SK-N-SH (cell line): ENCODE measurements around the gene KRTAP10-1. TPM values are rescaled to one million over a fixed set of nuclear protein-coding genes. Genes with fewer than 3 reads are reported as not detected.

ENCODE experiments used
- CTCF ChIA-PET: fragments of 300-600, 350-600 bp; formaldehyde crosslinking; extraction: SDS; loops from one replicate; lab custom pipeline; 2021; lab: Yijun Ruan, JAX
- POLR2A ChIA-PET: fragments of 350-600 bp; sonication (Branson Sonifier 250); formaldehyde crosslinking; extraction: SDS; loops from one replicate; lab custom pipeline; 2020; ENCODE audit warnings: antibody characterized with exemption, inconsistent platforms; lab: Yijun Ruan, JAX
- DNase-seq: peaks from one replicate; pipeline ENCODE4 v3.0.0; 2012
- H2AFZ ChIP-seq: fragments of 200-600 bp; sonication (generic); 2 replicates; pipeline ENCODE4 v1.8.1; 2016; ENCODE audit warnings: antibody characterized with exemption, mild to moderate bottlenecking, low read depth
- H3F3A ChIP-seq: fragments of 200-600 bp; sonication (generic); replicated peaks from 2 replicates; pipeline ENCODE3; 2016; ENCODE audit warnings: antibody characterized with exemption, mild to moderate bottlenecking; ENCODE audit not compliant: insufficient read depth
- H3K27ac ChIP-seq, 2 experiments: fragments of 200-500 bp in 1 of 2; fragments of 200-600 bp in 1 of 2; sonication (Bioruptor generic) in 1 of 2; sonication (generic), shearing (Covaris generic) in 1 of 2; 2 replicates each; pipeline versions ENCODE4 v1.5.1 to v1.6.1; 2014 to 2016; ENCODE audit warnings: low read depth in 2 of 2, inconsistent platforms in 1 of 2, low read length in 1 of 2, mild to moderate bottlenecking in 1 of 2, mixed read lengths in 1 of 2
- H3K27me3 ChIP-seq: fragments of 200-600 bp; sonication (generic), shearing (Covaris generic); 2 replicates; pipeline ENCODE4 v1.6.1; 2016; ENCODE audit warnings: mixed run types; ENCODE audit not compliant: insufficient read depth
- H3K36me3 ChIP-seq, 2 experiments: fragments of 200-500 bp in 1 of 2; fragments of 200-600 bp in 1 of 2; sonication (Bioruptor generic) in 1 of 2; sonication (generic) in 1 of 2; replicated peaks in 1 of 2; 2 replicates each; pipeline versions ENCODE3 to v1.5.1; 2014 to 2016; ENCODE audit warnings: low read length in 1 of 2, mild to moderate bottlenecking in 1 of 2; ENCODE audit not compliant: insufficient read depth in 2 of 2, control insufficient read depth in 1 of 2
- H3K4me1 ChIP-seq, 2 experiments: fragments of 200-500 bp in 1 of 2; fragments of 200-600 bp in 1 of 2; sonication (Bioruptor generic) in 1 of 2; sonication (generic), shearing (Covaris generic) in 1 of 2; 2 replicates each; pipeline versions ENCODE4 v1.5.1 to v1.6.1; 2014 to 2016; ENCODE audit warnings: low read depth in 1 of 2, low read length in 1 of 2, mixed run types in 1 of 2; ENCODE audit not compliant: insufficient read depth in 2 of 2, control insufficient read depth in 1 of 2
- H3K4me2 ChIP-seq: fragments of 200-600 bp; sonication (generic), shearing (Covaris generic); 2 replicates; pipeline ENCODE4 v1.6.1; 2017; ENCODE audit warnings: mixed run types
- H3K4me3 ChIP-seq, 2 experiments: fragments of 200-500 bp in 1 of 2; fragments of 200-600 bp in 1 of 2; sonication (Bioruptor generic) in 1 of 2; sonication (generic), shearing (Covaris generic) in 1 of 2; 2 replicates each; pipeline versions ENCODE4 v1.5.1 to v1.8.1; 2014 to 2016; ENCODE audit warnings: low read depth in 2 of 2, inconsistent platforms in 1 of 2, low read length in 1 of 2, mild to moderate bottlenecking in 1 of 2, mixed read lengths in 1 of 2, moderate library complexity in 1 of 2
- H3K79me2 ChIP-seq: fragments of 200-600 bp; sonication (generic); 2 replicates; pipeline ENCODE4 v1.8.1; 2017; ENCODE audit warnings: mild to moderate bottlenecking; ENCODE audit not compliant: insufficient read depth
- H3K9ac ChIP-seq: fragments of 200-600 bp; sonication (generic); 2 replicates; pipeline ENCODE4 v1.6.1; 2017; ENCODE audit warnings: mixed run types
- H3K9me2 ChIP-seq: fragments of 200-600 bp; sonication (generic); 2 replicates; pipeline ENCODE4 v1.6.1; 2017; ENCODE audit warnings: mixed run types
- H3K9me3 ChIP-seq: fragments of 200-600 bp; sonication (generic); 2 replicates; pipeline ENCODE4 v1.6.1; 2017; ENCODE audit warnings: mixed run types, mild to moderate bottlenecking, moderate library complexity
- H4K20me1 ChIP-seq: fragments of 200-600 bp; sonication (generic); 2 replicates; pipeline ENCODE4 v1.6.1; 2017; ENCODE audit warnings: mild to moderate bottlenecking, mixed run types; ENCODE audit not compliant: insufficient read depth
- EP300 ChIP-seq, 2 experiments: IDR thresholded peaks; 2 replicates each; pipeline versions ENCODE4 v1.4.0 to v1.6.1; 2012; ENCODE audit warnings: borderline replicate concordance in 1 of 2, low read depth in 1 of 2, low read length in 1 of 2
- FOXM1 ChIP-seq: IDR thresholded peaks from 2 replicates; pipeline ENCODE4 v1.4.0; 2012; ENCODE audit warnings: low read depth, mild to moderate bottlenecking
- GATA2 ChIP-seq: sonication (generic); formaldehyde crosslinking; IDR thresholded peaks from 2 replicates; pipeline ENCODE4 v1.5.0; 2020; ENCODE audit warnings: mild to moderate bottlenecking, missing genetic modification reagents
- JUND ChIP-seq: IDR thresholded peaks from 2 replicates; pipeline ENCODE4 v1.4.0; 2012
- MEF2A ChIP-seq: IDR thresholded peaks from 2 replicates; pipeline ENCODE4 v1.4.0; 2012; ENCODE audit warnings: low read depth, borderline replicate concordance
- MXI1 ChIP-seq: IDR thresholded peaks from 2 replicates; pipeline ENCODE4 v1.6.1; 2012; ENCODE audit warnings: mild to moderate bottlenecking, low read depth, low read length, improper control_type of control experiment
- POLR2AphosphoS5 ChIP-seq: IDR thresholded peaks from 2 replicates; pipeline ENCODE4 v1.6.1; 2012; ENCODE audit warnings: low read depth, low read length
- RAD21 ChIP-seq: IDR thresholded peaks from 2 replicates; pipeline ENCODE4 v1.6.1; 2012; ENCODE audit warnings: mild to moderate bottlenecking, low read length
- RFX5 ChIP-seq: IDR thresholded peaks from 2 replicates; pipeline ENCODE4 v1.6.1; 2012; ENCODE audit warnings: mild to moderate bottlenecking, improper control_type of control experiment, low read length
- RXRA ChIP-seq: IDR thresholded peaks from 2 replicates; pipeline ENCODE4 v1.4.0; 2012; ENCODE audit warnings: low read depth, mild to moderate bottlenecking, borderline replicate concordance
- TAF1 ChIP-seq: IDR thresholded peaks from 2 replicates; pipeline ENCODE4 v1.6.1; 2012; ENCODE audit warnings: low read depth, mild to moderate bottlenecking, low read length, moderate library complexity, borderline replicate concordance
- TEAD4 ChIP-seq: IDR thresholded peaks from 2 replicates; pipeline ENCODE4 v1.4.0; 2012; ENCODE audit warnings: mild to moderate bottlenecking, borderline replicate concordance; ENCODE audit not compliant: insufficient read depth
- YY1 ChIP-seq: IDR thresholded peaks from 2 replicates; pipeline ENCODE4 v1.4.0; 2012; ENCODE audit warnings: low read depth, mild to moderate bottlenecking
- WGBS: methylation state at CpG from one replicate; pipeline ENCODE4 v1.1.6; 2017; ENCODE audit warnings: low lambda C conversion rate; 5-methylcytosine and 5-hydroxymethylcytosine counted together
- polyA plus RNA-seq, 3 experiments: library from polyadenylated mRNA; depleted of rRNA; stranded (reverse); fragments of >200 nt; gene quantifications; 2 replicates each; pipeline ENCODE4 v1.2.3, GENCODE V29; 2012
- TF ChIP-seq, protein P1 (sequence below): IDR thresholded peaks from 2 replicates; pipeline ENCODE4 v1.4.0; 2012; ENCODE audit warnings: low read depth
- TF ChIP-seq, protein P2 (sequence below): fragments of 150-350 bp; IDR thresholded peaks from 2 replicates; pipeline ENCODE4 v1.6.1; 2016; ENCODE audit warnings: mild to moderate bottlenecking, low read depth, low read length
- TF ChIP-seq, protein P3 (sequence below): IDR thresholded peaks from 2 replicates; pipeline ENCODE4 v1.4.0; 2012; ENCODE audit warnings: low read depth, borderline replicate concordance
- TF ChIP-seq, protein P4 (sequence below): fragments of 200-600 bp; sonication (generic); IDR thresholded peaks from 2 replicates; pipeline ENCODE4 v1.6.1; 2017; ENCODE audit warnings: antibody characterized with exemption, mild to moderate bottlenecking, moderate library complexity

KRTAP10-1 gene
- polyA plus RNA-seq, 1 of the 3 experiments (the other 2 are of a cell fraction), result not detected

DNA sequence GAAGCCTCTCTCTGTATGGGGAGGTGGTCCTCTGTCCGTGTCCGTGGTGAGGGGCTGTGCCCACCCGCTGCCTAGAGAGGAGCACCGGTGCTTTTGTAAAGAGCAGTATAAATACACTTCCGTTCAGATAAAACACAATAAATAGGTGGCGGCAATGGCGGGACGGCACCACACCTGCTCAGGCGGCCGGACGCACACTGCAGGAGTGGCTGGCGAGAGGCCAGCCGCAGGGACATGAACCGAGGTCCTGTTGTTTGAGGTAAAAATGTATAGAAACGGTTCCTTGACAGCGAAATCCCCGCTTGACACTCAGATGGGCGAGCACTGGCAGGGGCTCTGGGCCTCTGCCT is 40.8 kb downstream of the KRTAP10-1 start:
- Histone ChIP-seq H3K9ac (no peak overlapping the region), H3K79me2 (no peaks in the 10 kb centered on the region), H3K36me3 (no peaks in the 10 kb centered on the region), H3K4me1 (no peaks in the 10 kb centered on the region), H4K20me1 (no peaks in the 10 kb centered on the region), H3K4me3 (no peak overlapping the region), H3K27ac (no peak overlapping the region), H3K4me2 (no peak overlapping the region), H3F3A (no peaks in the 10 kb centered on the region), H3K27me3 (peaks cover 25% of the 10 kb centered on the region), H3K9me2 (no peaks in the 10 kb centered on the region), H2AFZ (no peak overlapping the region), H3K9me3 (no peaks in the 10 kb centered on the region)
- ChIA-PET POLR2A (no interaction called here), CTCF (no interaction called here)
- 67% methylated on average over 14 of the region's 18 CpGs for WGBS
- TF ChIP-seq TAF1, result no peak
- no peak for TF ChIP-seq POLR2AphosphoS5
- no peak for TF ChIP-seq EP300 (IDR thresholded peaks at IDR 0.05; ENCODE audit: borderline replicate concordance in 1 of 2, low read depth in 1 of 2, low read length in 1 of 2)
- TF ChIP-seq, protein P1, sequence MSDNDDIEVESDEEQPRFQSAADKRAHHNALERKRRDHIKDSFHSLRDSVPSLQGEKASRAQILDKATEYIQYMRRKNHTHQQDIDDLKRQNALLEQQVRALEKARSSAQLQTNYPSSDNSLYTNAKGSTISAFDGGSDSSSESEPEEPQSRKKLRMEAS, result no peak
- TF ChIP-seq, protein P2, sequence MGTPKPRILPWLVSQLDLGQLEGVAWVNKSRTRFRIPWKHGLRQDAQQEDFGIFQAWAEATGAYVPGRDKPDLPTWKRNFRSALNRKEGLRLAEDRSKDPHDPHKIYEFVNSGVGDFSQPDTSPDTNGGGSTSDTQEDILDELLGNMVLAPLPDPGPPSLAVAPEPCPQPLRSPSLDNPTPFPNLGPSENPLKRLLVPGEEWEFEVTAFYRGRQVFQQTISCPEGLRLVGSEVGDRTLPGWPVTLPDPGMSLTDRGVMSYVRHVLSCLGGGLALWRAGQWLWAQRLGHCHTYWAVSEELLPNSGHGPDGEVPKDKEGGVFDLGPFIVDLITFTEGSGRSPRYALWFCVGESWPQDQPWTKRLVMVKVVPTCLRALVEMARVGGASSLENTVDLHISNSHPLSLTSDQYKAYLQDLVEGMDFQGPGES, result no peak
- TF ChIP-seq JUND, result no peak
- TF ChIP-seq, protein P3, sequence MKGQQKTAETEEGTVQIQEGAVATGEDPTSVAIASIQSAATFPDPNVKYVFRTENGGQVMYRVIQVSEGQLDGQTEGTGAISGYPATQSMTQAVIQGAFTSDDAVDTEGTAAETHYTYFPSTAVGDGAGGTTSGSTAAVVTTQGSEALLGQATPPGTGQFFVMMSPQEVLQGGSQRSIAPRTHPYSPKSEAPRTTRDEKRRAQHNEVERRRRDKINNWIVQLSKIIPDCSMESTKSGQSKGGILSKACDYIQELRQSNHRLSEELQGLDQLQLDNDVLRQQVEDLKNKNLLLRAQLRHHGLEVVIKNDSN, result no peak
- TF ChIP-seq YY1, result no peak
- TF ChIP-seq MXI1, result no peak
- no peak for TF ChIP-seq RXRA
- TF ChIP-seq, protein P4, sequence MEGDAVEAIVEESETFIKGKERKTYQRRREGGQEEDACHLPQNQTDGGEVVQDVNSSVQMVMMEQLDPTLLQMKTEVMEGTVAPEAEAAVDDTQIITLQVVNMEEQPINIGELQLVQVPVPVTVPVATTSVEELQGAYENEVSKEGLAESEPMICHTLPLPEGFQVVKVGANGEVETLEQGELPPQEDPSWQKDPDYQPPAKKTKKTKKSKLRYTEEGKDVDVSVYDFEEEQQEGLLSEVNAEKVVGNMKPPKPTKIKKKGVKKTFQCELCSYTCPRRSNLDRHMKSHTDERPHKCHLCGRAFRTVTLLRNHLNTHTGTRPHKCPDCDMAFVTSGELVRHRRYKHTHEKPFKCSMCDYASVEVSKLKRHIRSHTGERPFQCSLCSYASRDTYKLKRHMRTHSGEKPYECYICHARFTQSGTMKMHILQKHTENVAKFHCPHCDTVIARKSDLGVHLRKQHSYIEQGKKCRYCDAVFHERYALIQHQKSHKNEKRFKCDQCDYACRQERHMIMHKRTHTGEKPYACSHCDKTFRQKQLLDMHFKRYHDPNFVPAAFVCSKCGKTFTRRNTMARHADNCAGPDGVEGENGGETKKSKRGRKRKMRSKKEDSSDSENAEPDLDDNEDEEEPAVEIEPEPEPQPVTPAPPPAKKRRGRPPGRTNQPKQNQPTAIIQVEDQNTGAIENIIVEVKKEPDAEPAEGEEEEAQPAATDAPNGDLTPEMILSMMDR, result no peak
- TF ChIP-seq MEF2A, result no peak
- no peak for TF ChIP-seq RFX5
- TF ChIP-seq GATA2, result no peak
- no peak for TF ChIP-seq RAD21
- no peak for TF ChIP-seq FOXM1
- no peak for TF ChIP-seq TEAD4
- TF ChIP-seq, all 33 proteins: peak for 0
- DNase-seq, result no peak
